Neuron (in vitro differentiated cells): ENCODE data around the gene ART3.
"Not testable (repeated sequence)": the region's sequence is repeated elsewhere in the genome, so short reads cannot be mapped to it uniquely, and the experiment has no call there.

Experiments used
- H2AFZ ChIP-seq: one replicate; pipeline ENCODE4 v1.6.1; 2013; ENCODE audit warnings: low read depth, mild to moderate bottlenecking, inconsistent platforms, low read length, moderate library complexity
- H3K27me3 ChIP-seq: one replicate; pipeline ENCODE4 v1.6.1; 2013; ENCODE audit warnings: low read length; ENCODE audit not compliant: insufficient read depth
- H3K36me3 ChIP-seq: one replicate; pipeline ENCODE4 v1.6.1; 2013; ENCODE audit warnings: low read length; ENCODE audit not compliant: insufficient read depth
- H3K4me1 ChIP-seq: one replicate; pipeline ENCODE4 v1.6.1; 2013; ENCODE audit warnings: low read length; ENCODE audit not compliant: insufficient read depth
- H3K4me3 ChIP-seq: 2 replicates; pipeline ENCODE4 v1.5.1; 2013; ENCODE audit warnings: mild to moderate bottlenecking, low read length, moderate library complexity
- H3K9me3 ChIP-seq: one replicate; pipeline ENCODE4 v1.6.1; 2013; ENCODE audit warnings: low read length

Gene ART3

GRCh38 chr4:76074468-76074867 lies at the start of gene ART3:
Gene ART3, plus strand, starts transcription at chr4:76074709. Its CDS starts 1,181 bp downstream, at chr4:76075890.
- peaks cover 8% of the 10 kb centered on the region for H3K4me1 ChIP-seq
- no peaks in the 10 kb centered on the region for H3K27me3 ChIP-seq
- H3K4me3 ChIP-seq = no peak within 1 kb of the TSS
- H3K9me3 ChIP-seq = no peaks in the 10 kb centered on the region
- no peaks in the 10 kb centered on the region for H3K36me3 ChIP-seq
- H2AFZ ChIP-seq = no peak within 1 kb of the TSS

GRCh38 chr4:76028350-76028765 lies 46.2 kb upstream of the ART3 start:
- H2AFZ ChIP-seq = no peak overlapping the region
- no peak overlapping the region for H3K4me3 ChIP-seq
- no peaks in the 10 kb centered on the region for H3K9me3 ChIP-seq
- H3K36me3 ChIP-seq = no peaks in the 10 kb centered on the region
- no peaks in the 10 kb centered on the region for H3K4me1 ChIP-seq
- H3K27me3 ChIP-seq = peaks cover 18% of the 10 kb centered on the region

- H2AFZ ChIP-seq = no peak overlapping the region
- H3K36me3 ChIP-seq = no peaks in the 10 kb centered on the region
- peaks cover 16% of the 10 kb centered on the region for H3K27me3 ChIP-seq
- H3K4me3 ChIP-seq = no peak overlapping the region
- H3K4me1 ChIP-seq = no peaks in the 10 kb centered on the region
- no peaks in the 10 kb centered on the region for H3K9me3 ChIP-seq
Measured at GRCh38 chr4:76029300-76029699, 45.2 kb upstream of the ART3 start.

DNA sequence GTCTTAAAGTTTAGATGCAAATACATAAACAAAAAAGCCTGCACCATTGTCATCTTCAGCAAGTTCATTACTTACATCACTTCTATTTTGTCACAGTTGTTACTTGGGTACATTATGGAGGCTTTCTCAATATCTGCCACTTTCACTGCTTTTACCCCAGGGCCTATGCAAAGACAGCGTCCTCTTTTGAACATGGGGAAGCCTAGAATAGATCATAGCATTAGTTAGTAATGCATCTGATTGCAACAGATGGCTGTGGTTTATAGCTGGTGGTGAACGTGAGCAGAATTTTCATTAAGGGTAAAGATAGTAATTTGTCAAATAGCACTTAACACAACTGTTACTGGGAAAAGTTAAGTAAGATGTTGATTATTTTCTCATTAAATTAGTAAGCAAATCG lies 39.4 kb upstream of the ART3 start:
- H2AFZ ChIP-seq = no peak overlapping the region
- no peak overlapping the region for H3K4me3 ChIP-seq
- no peaks in the 10 kb centered on the region for H3K36me3 ChIP-seq
- H3K27me3 ChIP-seq = peaks cover 11% of the 10 kb centered on the region
- H3K4me1 ChIP-seq = no peaks in the 10 kb centered on the region
- no peaks in the 10 kb centered on the region for H3K9me3 ChIP-seq

DNA sequence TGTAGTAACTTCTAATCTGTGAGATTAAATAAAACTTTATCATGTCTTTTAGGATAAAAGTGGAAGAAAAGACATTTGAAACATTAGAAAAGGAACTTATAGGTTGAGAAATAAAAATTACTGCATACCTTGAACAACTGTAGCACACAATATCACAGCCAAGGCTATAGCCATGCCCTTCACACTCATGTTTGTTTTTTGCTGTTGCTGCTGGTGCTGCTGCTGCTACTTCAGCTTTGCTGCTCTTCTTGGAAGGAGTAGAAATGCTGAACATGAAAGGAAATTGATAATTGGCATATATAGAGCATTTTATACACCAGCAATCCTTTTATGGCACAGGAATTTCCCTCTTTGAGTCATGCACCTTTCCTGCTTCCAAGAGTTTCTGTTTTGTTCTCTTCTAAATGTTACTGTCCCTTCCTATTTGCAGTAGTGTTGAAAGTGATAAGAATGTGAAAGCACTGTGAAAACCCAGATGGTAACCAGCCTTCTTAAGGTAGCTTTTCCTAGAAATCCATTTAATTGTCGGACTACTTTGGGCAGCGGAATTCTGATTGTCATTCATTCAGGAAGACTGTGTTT lies 38.6 kb upstream of the ART3 start, which contains the start of gene CXCL11:
Gene CXCL11 (minus strand): TSS at position 272 of the 582 bp plus-strand sequence. CDS start 83 bp downstream, at position 189.
- Histone ChIP-seq H3K27me3 (peaks cover 11% of the 10 kb centered on the region), H2AFZ (no peak within 1 kb of the TSS), H3K36me3 (no peaks in the 10 kb centered on the region)

DNA sequence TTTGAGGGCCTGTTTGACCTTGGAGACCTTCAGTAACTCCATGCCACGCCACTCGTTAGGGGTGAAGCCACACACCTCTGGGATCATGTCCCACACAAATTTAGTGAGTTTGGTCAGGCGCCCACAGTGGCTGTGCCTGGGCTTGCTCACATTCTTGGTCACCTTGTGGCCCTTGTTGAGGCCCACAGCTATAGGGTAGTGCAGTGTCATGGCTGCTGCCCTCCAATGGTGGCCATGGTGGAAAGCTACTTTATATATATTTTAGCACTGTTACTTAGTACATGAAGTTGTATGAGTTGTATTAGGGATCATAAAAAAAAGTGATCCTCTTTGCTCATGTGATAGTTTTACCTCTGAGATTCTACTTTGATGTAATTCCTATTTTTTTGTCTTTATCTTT lies 37.7 kb upstream of the ART3 start:
- Histone ChIP-seq H3K36me3 (no peaks in the 10 kb centered on the region), H3K4me3 (no peak overlapping the region), H3K27me3 (peaks cover 11% of the 10 kb centered on the region), H3K9me3 (no peaks in the 10 kb centered on the region), H2AFZ (no peak overlapping the region), H3K4me1 (no peaks in the 10 kb centered on the region)

More for the DNA sequence above, 38.6 kb upstream of the ART3 start, which contains the start of gene CXCL11:
- Histone ChIP-seq H3K4me3 (no peak within 1 kb of the TSS), H3K9me3 (no peaks in the 10 kb centered on the region), H3K4me1 (no peaks in the 10 kb centered on the region)

DNA sequence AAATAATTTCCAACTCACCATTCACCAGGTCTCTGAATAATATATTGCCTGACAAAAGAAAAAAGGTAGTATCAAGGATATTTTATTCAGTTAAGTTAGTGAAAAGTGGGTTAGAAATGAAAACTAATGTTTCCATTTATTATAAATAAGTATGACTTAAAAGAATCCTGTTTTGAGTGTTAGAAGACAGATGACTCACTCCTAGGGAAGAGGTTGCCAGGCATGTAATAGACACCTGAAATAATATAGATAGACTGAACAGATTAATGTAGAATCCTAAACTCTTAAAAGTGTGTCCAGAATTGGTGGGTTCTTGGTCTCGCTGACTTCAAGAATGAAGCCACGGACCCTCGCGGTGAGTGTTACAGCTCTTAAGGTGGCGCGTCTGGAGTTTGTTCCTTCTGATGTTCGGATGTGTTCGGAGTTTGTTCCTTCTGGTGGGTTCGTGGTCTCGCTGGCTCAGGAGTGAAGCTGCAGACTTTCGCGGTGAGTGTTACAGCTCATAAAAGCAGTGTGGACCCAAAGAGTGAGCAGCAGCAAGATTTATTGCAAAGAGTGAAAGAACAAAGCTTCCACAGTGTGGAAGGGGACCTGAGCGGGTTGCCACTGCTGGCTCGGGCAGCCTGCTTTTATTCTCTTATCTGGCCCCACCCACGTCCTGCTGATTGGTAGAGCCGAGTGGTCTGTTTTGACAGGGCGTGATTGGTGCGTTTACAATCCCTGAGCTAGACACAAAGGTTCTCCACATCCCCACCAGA lies 32.1 kb upstream of the ART3 start:
- H3K4me1 ChIP-seq, H3K4me3 ChIP-seq, H2AFZ ChIP-seq, H3K27me3 ChIP-seq, H3K9me3 ChIP-seq, H3K36me3 ChIP-seq: not testable (repeated sequence)

- H3K36me3 ChIP-seq, H3K4me3 ChIP-seq, H3K9me3 ChIP-seq, H3K4me1 ChIP-seq, H2AFZ ChIP-seq, H3K27me3 ChIP-seq: not testable (repeated sequence)
Measured at GRCh38 chr4:76043306-76043705, 31.2 kb upstream of the ART3 start.

GRCh38 chr4:76044686-76045085 lies 29.8 kb upstream of the ART3 start:
- not testable (repeated sequence) for H3K4me3 ChIP-seq, H3K9me3 ChIP-seq, H3K27me3 ChIP-seq, H3K4me1 ChIP-seq, H2AFZ ChIP-seq, H3K36me3 ChIP-seq

DNA sequence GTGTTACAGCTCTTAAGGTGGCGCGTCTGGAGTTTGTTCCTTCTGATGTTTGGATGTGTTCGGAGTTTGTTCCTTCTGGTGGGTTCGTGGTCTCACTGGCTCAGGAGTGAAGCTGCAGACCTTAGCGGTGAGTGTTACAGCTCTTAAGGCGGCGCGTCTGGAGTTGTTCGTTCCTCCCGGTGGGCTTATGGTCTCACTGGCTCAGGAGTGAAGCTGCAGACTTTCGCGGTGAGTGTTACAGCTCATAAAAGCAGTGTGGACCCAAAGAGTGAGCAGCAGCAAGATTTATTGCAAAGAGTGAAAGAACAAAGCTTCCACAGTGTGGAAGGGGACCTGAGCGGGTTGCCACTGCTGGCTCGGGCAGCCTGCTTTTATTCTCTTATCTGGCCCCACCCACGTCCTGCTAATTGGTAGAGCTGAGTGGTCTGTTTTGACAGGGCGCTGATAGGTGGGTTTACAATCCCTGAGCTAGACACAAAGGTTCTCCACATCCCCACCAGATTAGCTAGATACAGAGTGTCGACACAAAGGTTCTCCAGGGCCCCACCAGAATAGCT lies 24.6 kb upstream of the ART3 start:
- not testable (repeated sequence) for H3K9me3 ChIP-seq, H2AFZ ChIP-seq, H3K27me3 ChIP-seq, H3K4me3 ChIP-seq, H3K4me1 ChIP-seq, H3K36me3 ChIP-seq

DNA sequence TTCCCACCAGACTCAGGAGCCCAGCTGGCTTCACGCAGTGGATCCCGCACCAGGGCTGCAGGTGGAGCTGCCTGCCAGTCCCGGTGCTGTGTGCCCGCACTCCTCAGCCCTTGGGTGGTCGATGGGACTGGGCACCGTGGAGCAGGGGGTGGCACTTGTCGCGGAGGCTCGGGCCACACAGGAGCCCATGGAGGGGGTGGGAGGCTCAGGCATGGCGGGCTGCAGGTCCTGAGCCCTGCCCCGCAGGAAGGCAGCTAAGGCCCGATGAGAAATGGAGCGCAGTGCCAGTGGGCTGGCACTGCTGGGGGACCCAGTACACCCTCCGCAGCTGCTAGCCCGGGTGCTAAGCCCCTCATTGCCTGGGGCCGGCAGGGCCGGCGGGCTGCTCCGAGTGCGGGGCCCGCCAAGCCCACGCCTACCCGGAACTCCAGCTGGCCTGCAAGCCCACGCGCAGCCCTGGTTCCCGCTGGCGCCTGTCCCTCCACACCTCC lies 23.9 kb upstream of the ART3 start:
- H3K4me1 ChIP-seq, H3K9me3 ChIP-seq, H3K4me3 ChIP-seq, H2AFZ ChIP-seq, H3K36me3 ChIP-seq: not testable (repeated sequence)
- peaks cover 12% of the 10 kb centered on the region for H3K27me3 ChIP-seq

GRCh38 chr4:76053730-76054129 lies 20.8 kb upstream of the ART3 start:
- H2AFZ ChIP-seq = no peak overlapping the region
- H3K4me3 ChIP-seq = no peak overlapping the region
- no peaks in the 10 kb centered on the region for H3K9me3 ChIP-seq
- no peaks in the 10 kb centered on the region for H3K36me3 ChIP-seq
- peaks cover 5% of the 10 kb centered on the region for H3K4me1 ChIP-seq
- peaks cover 16% of the 10 kb centered on the region for H3K27me3 ChIP-seq

DNA sequence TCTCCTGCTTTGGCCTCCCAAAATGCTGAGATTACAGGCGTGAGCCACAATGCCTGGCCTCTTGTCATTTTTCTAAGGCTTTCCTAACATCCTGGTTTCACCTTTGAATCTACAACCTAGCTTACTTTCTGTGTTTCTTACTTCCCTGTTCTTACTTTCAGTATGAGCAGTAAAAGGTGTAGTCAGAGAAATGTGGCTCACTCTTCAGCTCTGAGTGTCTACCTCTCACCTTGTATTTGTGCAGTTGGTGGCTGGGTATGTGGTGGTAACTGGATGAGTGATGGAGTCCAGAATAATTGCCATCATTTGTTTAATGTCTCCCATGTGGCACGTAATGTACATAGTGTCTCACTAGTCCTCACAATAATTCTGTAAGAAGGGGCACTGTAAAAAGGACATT lies 19.5 kb upstream of the ART3 start:
- Histone ChIP-seq H3K9me3 (no peaks in the 10 kb centered on the region), H3K4me1 (peaks cover 5% of the 10 kb centered on the region), H2AFZ (no peak overlapping the region), H3K27me3 (peaks cover 16% of the 10 kb centered on the region), H3K36me3 (no peaks in the 10 kb centered on the region), H3K4me3 (no peak overlapping the region)
